GM23338 (cell line): Measurements from ENCODE around the gene DTNBP1. TPM values are rescaled to one million over a fixed set of nuclear protein-coding genes. Genes with fewer than 3 reads are reported as not detected.
A peak's percentile ranks its signal among the peaks of the same experiment; 100 is the strongest.

Source experiments
- ATAC-seq: fragments of 200-7000 bp; cut with Tn5 transposase; 3 replicates; pipeline ENCODE4 v1.9.1; 2020
- DNase-seq: peaks from one replicate; pipeline ENCODE4 v3.0.0-alpha.2; 2015; ENCODE audit warnings: low spot score
- H2AFZ ChIP-seq: fragments of 200-600 bp; sonication (generic); 2 replicates; pipeline ENCODE4 v1.8.0; 2016; ENCODE audit warnings: antibody characterized with exemption, mild to moderate bottlenecking, moderate library complexity
- H3F3A ChIP-seq: fragments of 200-600 bp; sonication (generic); replicated peaks from 2 replicates; pipeline ENCODE4 v1.8.0; 2017; ENCODE audit warnings: antibody characterized with exemption, mixed run types, low read depth
- H3K27ac ChIP-seq: fragments of 200-600 bp; sonication (generic); 2 replicates; pipeline ENCODE4 v1.6.1; 2016; ENCODE audit warnings: low read depth
- H3K27me3 ChIP-seq: fragments of 200-600 bp; sonication (generic); 2 replicates; pipeline ENCODE4 v1.8.0; 2016; ENCODE audit warnings: mild to moderate bottlenecking, mixed run types, moderate library complexity; ENCODE audit not compliant: insufficient read depth
- H3K36me3 ChIP-seq: fragments of 200-600 bp; sonication (generic); 2 replicates; pipeline ENCODE4 v1.8.0; 2016; ENCODE audit warnings: mild to moderate bottlenecking; ENCODE audit not compliant: insufficient read depth
- H3K4me1 ChIP-seq: fragments of 200-600 bp; sonication (generic); 2 replicates; pipeline ENCODE4 v1.8.0; 2016; ENCODE audit warnings: mild to moderate bottlenecking, moderate library complexity; ENCODE audit not compliant: insufficient read depth
- H3K4me2 ChIP-seq: fragments of 200-600 bp; sonication (generic); 2 replicates; pipeline ENCODE4 v1.7.1; 2017; ENCODE audit warnings: mixed run types
- H3K4me3 ChIP-seq: fragments of 200-600 bp; sonication (generic); 2 replicates; pipeline ENCODE4 v1.6.1; 2016; ENCODE audit warnings: mixed run types
- H3K79me2 ChIP-seq: fragments of 200-600 bp; sonication (generic); replicated peaks from 2 replicates; pipeline ENCODE4 v1.8.0; 2017; ENCODE audit warnings: mild to moderate bottlenecking; ENCODE audit not compliant: insufficient read depth
- H3K9me2 ChIP-seq: fragments of 200-600 bp; sonication (generic); 2 replicates; pipeline ENCODE4 v1.8.0; 2017; ENCODE audit not compliant: insufficient read depth
- H4K20me1 ChIP-seq: fragments of 200-600 bp; sonication (generic); replicated peaks from 2 replicates; pipeline ENCODE4 v1.8.0; 2017; ENCODE audit warnings: mild to moderate bottlenecking; ENCODE audit not compliant: insufficient read depth
- H3K27ac Mint-ChIP-seq: 2 replicates; pipeline ENCODE4 v1.8.0; 2020; ENCODE audit warnings: inconsistent platforms, mild to moderate bottlenecking, moderate library complexity, mixed read lengths
- H3K27me3 Mint-ChIP-seq: 3 replicates; pipeline ENCODE4 v1.8.0; 2022; ENCODE audit warnings: low read depth, mild to moderate bottlenecking, moderate library complexity, mixed read lengths, inconsistent platforms; ENCODE audit not compliant: insufficient read depth, poor library complexity
- H3K36me3 Mint-ChIP-seq: 3 replicates; pipeline ENCODE4 v1.8.0; 2021; ENCODE audit warnings: low read depth, mild to moderate bottlenecking, inconsistent platforms, moderate library complexity, mixed read lengths
- H3K4me1 Mint-ChIP-seq: 3 replicates; pipeline ENCODE4 v1.8.0; 2020; ENCODE audit warnings: mild to moderate bottlenecking, inconsistent platforms, mixed read lengths
- H3K4me3 Mint-ChIP-seq: 3 replicates; pipeline ENCODE4 v1.8.0; 2021; ENCODE audit warnings: moderate library complexity, mild to moderate bottlenecking, inconsistent platforms, mixed read lengths
- H3K9me3 Mint-ChIP-seq: 3 replicates; pipeline ENCODE4 v1.8.0; 2020; ENCODE audit warnings: moderate library complexity, mild to moderate bottlenecking, inconsistent platforms, mixed read lengths
- EZH2phosphoT487 ChIP-seq: fragments of 200-600 bp; sonication (generic); IDR thresholded peaks from one replicate; pipeline ENCODE4 v1.8.1; 2018; ENCODE audit warnings: antibody characterized with exemption; ENCODE audit not compliant: unreplicated experiment
- polyA plus RNA-seq: library from polyadenylated mRNA; unstranded; fragments of >200 nt; fragmentation: Nextera tagmentation; extraction: Ambion mirVana; gene quantifications from 2 replicates; pipeline ENCODE4 v1.2.1, GENCODE V29; 2016
- total RNA-seq: library from RNA; depleted of rRNA; stranded (reverse); fragments of >200 nt; shearing (Covaris generic); gene quantifications from 2 replicates; pipeline ENCODE4 v1.2.3, GENCODE V29; 2014
- TF ChIP-seq, protein P1 (sequence below), 2 experiments: fragments of 200-600 bp in 1 of 2; sonication (generic) in 1 of 2; conservative IDR thresholded peaks; 2 replicates each; pipeline versions ENCODE4 v1.5.1 to v1.6.1; 2016 to 2017; ENCODE audit warnings: antibody characterized with exemption in 2 of 2, low read depth in 2 of 2, mild to moderate bottlenecking in 2 of 2, moderate library complexity in 1 of 2
- TF ChIP-seq, protein P2 (sequence below): IDR thresholded peaks from one replicate; pipeline ENCODE4 v1.6.1; 2018; ENCODE audit warnings: antibody characterized with exemption; ENCODE audit not compliant: unreplicated experiment

The DTNBP1 gene
- total and polyA plus RNA-seq, 2 experiments from 2014 or later: 12.1 to 20.1 TPM

DNA sequence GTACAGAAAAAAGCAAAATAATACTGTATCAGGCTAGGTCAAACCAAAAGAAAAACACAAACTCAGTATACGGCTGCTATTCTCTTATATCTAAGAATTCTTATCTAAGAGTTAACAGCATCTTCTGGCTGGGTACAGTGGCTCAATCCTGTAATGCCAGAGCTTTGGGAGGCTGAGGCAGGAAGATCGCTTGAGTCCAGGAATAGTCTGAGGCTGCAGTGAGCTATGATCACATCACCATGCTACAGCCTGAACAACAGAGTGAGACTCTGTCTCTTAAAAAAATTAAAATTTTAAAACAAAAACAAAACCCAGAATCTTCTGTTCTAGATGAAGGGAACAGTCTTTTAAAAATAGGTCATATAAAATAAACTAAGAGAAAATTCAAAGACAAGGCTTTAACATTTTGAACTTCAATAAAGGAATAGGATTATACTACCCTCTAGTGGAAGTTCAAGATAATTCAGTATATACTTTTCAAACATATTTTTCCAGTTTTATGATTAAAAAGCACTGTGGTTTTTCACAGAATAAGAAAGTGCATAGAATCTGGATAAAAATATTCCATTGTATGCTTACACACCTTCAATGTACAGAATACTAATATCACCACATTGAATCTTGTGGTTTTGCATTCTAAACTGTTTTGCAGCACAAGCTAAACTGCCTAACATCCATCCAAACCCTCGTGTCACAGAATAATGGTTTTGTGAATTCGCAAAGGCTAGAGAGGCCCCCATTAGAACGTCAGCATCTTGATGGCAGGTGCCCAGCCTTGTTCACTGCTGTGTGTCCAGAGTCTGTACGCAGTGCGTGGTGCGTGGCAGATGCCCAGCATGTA is 39.3 kb downstream of the DTNBP1 start:
- Mint-ChIP-seq H3K27ac (no peak overlapping the region), H3K36me3 (no peaks in the 10 kb centered on the region), H3K9me3 (no peaks in the 10 kb centered on the region), H3K27me3 (no peaks in the 10 kb centered on the region), H3K4me3 (no peak overlapping the region), H3K4me1 (peaks cover 17% of the 10 kb centered on the region)
- Histone ChIP-seq H3K4me2 (no peak overlapping the region), H3K79me2 (peaks cover 17% of the 10 kb centered on the region; the same call in 1 of the 2 replicates), H3K4me1 (peaks cover 17% of the 10 kb centered on the region), H4K20me1 (no peaks in the 10 kb centered on the region), H2AFZ (no peak overlapping the region), H3F3A (no peaks in the 10 kb centered on the region), H3K4me3 (no peak overlapping the region), H3K9me2 (no peaks in the 10 kb centered on the region), H3K27ac (no peak overlapping the region), H3K36me3 (no peaks in the 10 kb centered on the region), H3K27me3 (no peaks in the 10 kb centered on the region)
- peak; percentile 24; the same call in 2 of the 3 replicates for ATAC-seq
- TF ChIP-seq, protein P1, sequence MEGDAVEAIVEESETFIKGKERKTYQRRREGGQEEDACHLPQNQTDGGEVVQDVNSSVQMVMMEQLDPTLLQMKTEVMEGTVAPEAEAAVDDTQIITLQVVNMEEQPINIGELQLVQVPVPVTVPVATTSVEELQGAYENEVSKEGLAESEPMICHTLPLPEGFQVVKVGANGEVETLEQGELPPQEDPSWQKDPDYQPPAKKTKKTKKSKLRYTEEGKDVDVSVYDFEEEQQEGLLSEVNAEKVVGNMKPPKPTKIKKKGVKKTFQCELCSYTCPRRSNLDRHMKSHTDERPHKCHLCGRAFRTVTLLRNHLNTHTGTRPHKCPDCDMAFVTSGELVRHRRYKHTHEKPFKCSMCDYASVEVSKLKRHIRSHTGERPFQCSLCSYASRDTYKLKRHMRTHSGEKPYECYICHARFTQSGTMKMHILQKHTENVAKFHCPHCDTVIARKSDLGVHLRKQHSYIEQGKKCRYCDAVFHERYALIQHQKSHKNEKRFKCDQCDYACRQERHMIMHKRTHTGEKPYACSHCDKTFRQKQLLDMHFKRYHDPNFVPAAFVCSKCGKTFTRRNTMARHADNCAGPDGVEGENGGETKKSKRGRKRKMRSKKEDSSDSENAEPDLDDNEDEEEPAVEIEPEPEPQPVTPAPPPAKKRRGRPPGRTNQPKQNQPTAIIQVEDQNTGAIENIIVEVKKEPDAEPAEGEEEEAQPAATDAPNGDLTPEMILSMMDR (conservative IDR thresholded peaks at IDR 0.05; ENCODE audit: low read depth in 2 of 2): peak in 1 of 2 experiments; percentile 82; a peak in 3 of 4 replicates
- TF ChIP-seq EZH2phosphoT487: no peak
- DNase-seq: peak; percentile 48

DNA sequence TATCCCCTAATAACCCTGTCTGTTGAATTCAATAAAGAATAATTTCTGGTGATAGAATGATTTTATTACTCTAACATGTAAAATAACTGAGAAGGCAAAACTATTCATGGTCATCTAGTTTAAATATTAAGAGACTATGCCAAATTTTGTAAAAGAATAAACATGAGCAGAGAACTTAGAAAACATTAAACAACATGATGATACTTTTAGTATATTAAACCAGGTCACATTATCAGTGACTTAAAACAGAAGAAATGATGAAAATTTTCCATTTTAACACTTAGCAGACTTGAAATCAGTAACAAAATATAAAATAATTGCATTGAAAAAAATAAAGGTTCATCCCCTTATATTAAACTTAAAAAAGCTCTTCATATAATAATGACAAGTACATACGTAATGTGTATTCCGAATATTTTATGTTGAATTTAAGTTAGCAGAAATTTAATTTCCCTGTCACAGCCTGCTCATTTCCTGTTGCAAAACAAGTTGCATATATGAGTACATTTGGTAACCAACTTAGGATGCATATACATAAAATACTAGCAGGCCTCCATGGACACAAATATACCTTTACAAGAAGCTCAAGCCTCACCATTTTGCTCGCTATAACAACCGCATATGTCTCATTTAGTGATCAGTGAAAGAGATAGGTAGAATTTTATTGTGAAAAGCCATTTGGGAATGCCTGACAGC is 40.6 kb downstream of the DTNBP1 start:
- Histone ChIP-seq H3K79me2 (peaks cover 17% of the 10 kb centered on the region; the same call in 1 of the 2 replicates), H3K4me1 (peaks cover 20% of the 10 kb centered on the region), H3K27me3 (no peaks in the 10 kb centered on the region), H3F3A (no peaks in the 10 kb centered on the region), H4K20me1 (no peaks in the 10 kb centered on the region), H3K9me2 (no peaks in the 10 kb centered on the region), H2AFZ (no peak overlapping the region), H3K4me3 (no peak overlapping the region), H3K4me2 (no peak overlapping the region), H3K27ac (no peak overlapping the region), H3K36me3 (no peaks in the 10 kb centered on the region)
- H3K27me3 Mint-ChIP-seq: no peaks in the 10 kb centered on the region
- no peaks in the 10 kb centered on the region for H3K36me3 Mint-ChIP-seq
- no peak for DNase-seq
- no peak overlapping the region for H3K27ac Mint-ChIP-seq
- ATAC-seq: no peak
- H3K4me3 Mint-ChIP-seq: no peak overlapping the region
- H3K9me3 Mint-ChIP-seq: no peaks in the 10 kb centered on the region
- peaks cover 21% of the 10 kb centered on the region for H3K4me1 Mint-ChIP-seq
- TF ChIP-seq, protein P1 (conservative IDR thresholded peaks at IDR 0.05; ENCODE audit: low read depth in 2 of 2): no peak
- TF ChIP-seq, protein P2, sequence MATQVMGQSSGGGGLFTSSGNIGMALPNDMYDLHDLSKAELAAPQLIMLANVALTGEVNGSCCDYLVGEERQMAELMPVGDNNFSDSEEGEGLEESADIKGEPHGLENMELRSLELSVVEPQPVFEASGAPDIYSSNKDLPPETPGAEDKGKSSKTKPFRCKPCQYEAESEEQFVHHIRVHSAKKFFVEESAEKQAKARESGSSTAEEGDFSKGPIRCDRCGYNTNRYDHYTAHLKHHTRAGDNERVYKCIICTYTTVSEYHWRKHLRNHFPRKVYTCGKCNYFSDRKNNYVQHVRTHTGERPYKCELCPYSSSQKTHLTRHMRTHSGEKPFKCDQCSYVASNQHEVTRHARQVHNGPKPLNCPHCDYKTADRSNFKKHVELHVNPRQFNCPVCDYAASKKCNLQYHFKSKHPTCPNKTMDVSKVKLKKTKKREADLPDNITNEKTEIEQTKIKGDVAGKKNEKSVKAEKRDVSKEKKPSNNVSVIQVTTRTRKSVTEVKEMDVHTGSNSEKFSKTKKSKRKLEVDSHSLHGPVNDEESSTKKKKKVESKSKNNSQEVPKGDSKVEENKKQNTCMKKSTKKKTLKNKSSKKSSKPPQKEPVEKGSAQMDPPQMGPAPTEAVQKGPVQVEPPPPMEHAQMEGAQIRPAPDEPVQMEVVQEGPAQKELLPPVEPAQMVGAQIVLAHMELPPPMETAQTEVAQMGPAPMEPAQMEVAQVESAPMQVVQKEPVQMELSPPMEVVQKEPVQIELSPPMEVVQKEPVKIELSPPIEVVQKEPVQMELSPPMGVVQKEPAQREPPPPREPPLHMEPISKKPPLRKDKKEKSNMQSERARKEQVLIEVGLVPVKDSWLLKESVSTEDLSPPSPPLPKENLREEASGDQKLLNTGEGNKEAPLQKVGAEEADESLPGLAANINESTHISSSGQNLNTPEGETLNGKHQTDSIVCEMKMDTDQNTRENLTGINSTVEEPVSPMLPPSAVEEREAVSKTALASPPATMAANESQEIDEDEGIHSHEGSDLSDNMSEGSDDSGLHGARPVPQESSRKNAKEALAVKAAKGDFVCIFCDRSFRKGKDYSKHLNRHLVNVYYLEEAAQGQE: no peak
